ENCODE results near the gene INSL3.
A peak's percentile ranks its signal among the peaks of the same experiment; 100 is the strongest.

The INSL3 gene

DNA sequence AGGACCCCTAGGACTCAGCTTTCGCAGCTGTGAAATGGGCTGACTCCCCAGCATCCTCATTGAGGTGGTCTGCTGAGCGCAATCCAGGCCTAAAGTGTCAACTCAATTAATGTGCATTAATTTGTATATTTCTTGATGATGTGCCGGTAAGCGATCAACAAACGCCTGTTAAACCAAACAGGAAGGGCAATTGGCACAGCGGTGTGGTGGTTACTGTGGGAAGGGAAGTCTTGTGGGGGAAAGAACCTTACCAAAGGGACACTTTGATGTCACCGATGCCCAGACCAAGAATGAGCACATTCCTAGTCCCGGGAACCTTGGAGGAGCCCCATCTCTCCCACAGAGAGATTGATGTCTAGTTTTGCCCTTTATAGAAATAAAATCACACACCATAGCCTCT lies 24.8 kb upstream of the INSL3 start:
- DNase-seq (ENCODE audit: low spot score), result no peak

DNA sequence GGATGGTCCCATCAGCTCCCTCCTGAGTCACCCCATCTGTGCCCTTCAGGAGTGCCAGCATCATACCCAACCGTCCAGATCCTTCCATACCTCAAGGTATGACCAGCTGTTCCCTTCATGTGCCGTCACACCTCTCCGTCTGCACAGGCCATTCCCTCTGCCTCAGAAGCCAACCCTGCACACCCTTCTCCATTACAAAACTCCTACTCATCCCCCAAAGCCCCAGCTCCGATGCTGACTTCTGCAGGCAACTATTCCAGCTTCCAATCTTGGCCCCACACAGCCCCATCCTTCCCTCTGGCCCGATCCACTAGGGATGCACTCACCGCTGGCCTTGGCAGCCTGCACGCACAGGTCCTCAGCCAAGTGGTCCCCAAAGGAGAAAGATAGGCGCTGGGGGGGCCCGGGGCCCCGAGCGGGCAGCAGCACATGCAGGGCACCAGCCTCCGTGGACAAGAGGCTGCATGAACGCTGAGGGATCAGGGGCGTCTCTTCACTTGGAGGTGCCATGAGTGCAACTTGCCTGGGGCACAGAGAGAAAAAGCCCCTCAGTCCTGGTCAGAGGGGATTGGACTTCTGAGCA lies 22.7 kb upstream of the INSL3 start:
- no peak for DNase-seq (ENCODE audit: low spot score)

GRCh38 chr19:17843292-17843827 lies 22.0 kb upstream of the INSL3 start:
- DNase-seq (ENCODE audit: low spot score), result no peak

GRCh38 chr19:17842663-17843291 lies 21.5 kb upstream of the INSL3 start:
- no peak for DNase-seq (ENCODE audit: low spot score)

GRCh38 chr19:17841810-17842662 lies 20.7 kb upstream of the INSL3 start:
- peak; percentile 81 for DNase-seq (ENCODE audit: low spot score)

GRCh38 chr19:17841371-17841809 lies 20.1 kb upstream of the INSL3 start:
- DNase-seq (ENCODE audit: low spot score), result no peak

DNA sequence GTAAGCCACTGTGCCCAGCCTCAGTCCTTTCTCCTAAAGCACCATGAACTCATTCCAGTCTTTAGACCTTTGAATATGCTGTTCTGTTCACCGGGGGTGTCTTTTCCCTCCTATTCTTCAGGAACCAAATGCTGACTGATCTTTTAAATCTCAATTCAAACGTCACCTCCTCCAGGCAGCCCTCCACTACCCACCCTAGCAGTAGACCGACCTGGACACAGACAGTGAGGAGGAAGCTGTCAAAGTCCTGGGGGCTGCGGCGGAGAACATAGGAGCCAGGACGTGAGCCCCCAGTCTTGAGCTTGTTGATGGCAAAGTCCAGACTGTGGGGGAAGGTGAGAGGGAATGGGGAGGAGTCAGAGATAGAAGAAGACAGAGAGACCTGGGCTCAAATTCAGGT lies 18.7 kb upstream of the INSL3 start:
- no peak for DNase-seq (ENCODE audit: low spot score)

DNA sequence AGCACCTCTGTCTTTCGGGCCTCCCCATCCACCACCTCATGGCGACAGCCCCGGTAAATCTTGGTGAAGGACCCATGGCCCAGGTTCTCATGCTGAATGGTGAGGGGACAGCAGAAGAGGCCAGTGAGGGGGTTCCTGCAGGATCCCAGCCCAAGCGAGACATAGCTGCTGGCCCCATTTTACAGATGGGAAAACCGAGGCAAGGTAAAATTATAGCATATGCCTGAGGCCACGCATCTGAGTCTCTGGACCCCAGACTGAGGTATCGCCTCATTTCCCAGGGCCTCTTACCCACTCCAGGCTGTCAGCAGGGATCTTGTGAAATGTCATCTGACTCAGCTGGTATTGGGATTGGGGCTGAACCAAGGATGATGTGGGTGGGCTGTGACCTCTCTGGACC lies 16.7 kb upstream of the INSL3 start:
- DNase-seq (ENCODE audit: low spot score), result no peak

- DNase-seq (ENCODE audit: low spot score), result no peak
Observed at GRCh38 chr19:17836530-17836929, 15.2 kb upstream of the INSL3 start.

DNA sequence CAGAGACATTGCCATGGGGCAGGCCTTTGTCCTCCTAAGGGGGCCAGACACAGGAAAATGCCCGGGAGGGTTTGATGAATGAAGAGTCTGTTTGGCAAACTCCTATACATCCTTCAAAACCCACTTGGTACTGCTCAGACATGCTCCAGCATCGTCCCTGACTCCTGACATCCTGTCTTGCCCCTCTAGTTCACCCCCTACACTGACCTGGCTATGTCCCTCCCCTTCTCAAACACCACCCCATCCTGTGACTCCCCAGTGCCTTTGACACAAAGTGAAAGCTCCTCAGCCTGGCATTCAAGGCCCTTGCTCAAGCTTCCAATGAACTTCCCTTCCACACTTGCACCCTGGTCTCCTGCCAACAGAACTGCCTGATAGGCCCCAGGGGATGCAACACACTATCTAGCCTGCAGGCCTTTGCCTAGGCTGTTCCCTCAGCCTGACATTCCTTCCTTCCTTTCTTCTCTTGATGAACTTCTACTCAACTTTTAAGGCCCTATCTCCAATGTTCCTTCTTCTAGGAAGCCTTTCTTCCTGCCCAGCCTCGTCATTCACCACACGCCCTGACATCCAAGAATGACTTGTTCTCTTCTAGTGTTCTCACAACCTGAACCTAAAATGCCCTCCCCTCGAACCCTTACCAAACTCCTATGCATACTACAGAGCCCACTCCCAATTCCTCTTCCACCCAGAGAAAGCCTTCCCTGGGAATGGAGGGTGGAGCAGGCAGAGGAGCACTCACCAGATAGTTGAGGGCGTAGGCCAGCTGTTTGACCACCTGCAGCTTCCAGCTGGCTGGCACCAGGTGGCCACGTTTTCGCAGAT lies 14.1 kb upstream of the INSL3 start:
- DNase-seq (ENCODE audit: low spot score), result peak; percentile 30

- no peak for DNase-seq (ENCODE audit: low spot score)
Observed at GRCh38 chr19:17834350-17835181, 13.2 kb upstream of the INSL3 start.

GRCh38 chr19:17832443-17833208 lies 11.3 kb upstream of the INSL3 start:
- no peak for DNase-seq (ENCODE audit: low spot score)

GRCh38 chr19:17831419-17831888 lies 10.1 kb upstream of the INSL3 start:
- no peak for DNase-seq (ENCODE audit: low spot score)

DNA sequence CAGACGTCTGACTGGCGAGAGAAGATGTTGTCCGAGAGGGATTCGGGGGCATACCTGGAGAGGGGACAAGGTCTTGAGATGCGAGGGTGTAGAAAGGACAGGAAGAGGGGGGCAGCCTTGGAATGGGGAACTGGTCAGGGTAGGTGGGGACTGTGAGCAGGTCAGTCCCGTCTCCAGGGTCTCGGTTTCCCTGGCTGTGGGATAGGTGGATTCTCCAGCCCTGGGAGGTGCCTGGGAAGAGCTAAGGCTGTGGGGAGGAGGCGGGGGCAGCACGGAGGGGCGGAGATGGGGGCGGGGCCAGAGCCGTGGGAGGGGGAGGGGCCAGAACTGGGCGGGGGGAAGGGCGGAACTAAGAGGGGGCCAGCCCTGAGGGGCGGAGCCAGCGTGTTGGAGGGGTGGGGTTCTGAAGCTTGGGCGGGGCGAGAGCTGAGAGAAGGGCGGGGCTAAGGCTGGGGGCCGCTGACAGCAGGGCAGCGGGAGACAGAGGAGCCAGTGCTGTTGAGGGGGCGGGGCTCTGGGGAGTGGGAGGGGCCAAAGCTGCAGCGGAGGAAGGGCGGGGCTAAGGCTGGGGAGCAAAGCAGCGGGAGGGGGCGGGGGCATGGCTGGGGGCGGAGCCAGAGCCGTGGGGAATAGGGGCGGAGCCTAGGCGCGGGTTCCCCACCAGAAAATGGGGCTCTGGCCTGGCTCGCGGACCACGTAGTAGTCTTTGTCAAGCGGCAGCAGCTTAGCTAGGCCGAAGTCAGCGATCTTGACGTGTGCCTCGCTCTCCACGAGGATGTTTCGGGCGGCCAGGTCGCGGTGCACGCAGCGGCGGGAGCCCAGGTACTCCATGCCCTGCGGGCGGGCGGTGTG lies 9.5 kb upstream of the INSL3 start:
- peak; percentile 90 for DNase-seq (ENCODE audit: low spot score)

DNA sequence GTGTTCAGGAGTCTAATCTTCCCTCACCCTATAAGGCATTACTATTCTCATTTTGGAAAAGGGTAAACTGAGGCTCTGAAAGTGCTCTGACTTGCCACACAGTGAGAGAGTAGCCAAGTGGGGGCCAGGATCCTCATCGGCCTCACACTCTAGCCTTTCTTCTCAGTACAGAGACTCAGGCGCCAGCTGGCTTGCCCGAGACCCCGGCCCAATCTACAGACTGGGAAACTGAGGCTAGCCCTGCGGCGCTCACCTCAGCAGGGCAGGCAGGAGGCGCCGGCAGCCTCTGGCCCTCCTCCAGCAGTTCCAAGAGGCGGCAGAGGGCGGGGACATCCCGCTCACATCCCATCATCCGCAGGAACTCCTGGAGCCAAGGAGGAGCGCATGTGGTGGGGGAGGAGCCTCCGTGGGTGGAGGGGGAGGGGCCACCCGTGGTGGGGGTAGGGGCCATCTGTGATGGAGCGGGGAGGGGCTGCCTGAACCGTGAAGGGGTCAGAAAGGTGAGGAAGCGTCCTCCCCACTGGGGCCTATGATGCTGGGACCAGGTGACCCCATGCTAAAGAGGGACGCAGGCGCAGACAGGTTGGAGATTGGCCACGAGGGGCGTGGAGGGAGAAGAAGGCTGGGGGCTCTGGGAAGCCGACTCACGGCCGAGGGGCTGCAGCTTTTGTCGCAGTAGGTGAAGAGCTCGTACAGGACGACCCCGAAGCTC lies 8.7 kb upstream of the INSL3 start:
- no peak for DNase-seq (ENCODE audit: low spot score)

DNA sequence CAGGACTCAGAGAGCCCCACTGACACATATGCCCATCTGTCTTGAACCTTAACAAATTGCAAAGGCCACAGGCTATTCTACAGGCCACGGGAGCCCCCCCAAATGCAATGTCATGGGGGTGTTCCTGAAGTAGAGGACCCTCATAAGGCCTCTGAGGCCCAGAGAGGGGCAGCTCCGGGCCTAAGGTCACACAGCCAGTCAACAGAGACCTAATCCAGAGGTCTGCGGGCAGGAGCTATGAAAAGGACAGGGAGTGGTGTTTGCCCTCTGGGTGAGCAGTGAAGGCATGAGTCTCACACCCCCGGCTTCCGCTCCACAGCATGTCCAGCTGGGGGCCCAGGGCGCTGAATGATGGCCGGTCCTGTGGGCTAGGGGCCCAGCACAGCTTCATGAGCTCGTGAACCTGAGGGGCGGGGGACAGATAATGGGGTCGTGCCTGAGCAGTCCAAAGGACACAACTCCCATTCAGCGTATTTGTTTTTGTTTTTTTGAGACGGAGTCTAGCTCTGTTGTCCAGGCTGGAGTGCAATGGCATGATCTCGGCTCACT lies 5.3 kb upstream of the INSL3 start:
- DNase-seq (ENCODE audit: low spot score), result no peak

DNA sequence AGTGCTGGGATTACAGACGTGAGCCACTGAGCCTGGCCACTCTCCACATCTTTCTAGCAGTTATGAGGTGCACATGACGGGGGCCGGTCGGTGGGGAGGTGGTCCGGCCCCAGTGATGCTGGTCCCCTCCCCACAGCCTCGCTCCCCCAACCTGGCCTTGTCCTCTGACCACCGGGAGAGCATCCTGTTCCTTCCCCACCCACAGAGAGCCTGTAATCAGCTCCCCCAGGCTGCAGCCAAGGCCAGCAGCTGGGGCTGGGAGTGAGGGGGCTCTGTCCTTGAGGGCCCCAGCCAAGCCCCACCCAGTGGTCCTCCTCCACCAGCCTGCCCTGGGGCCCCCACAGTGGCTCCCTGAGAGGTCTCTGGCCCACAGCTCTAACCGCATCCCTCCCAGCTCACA lies 3.0 kb upstream of the INSL3 start:
- DNase-seq (ENCODE audit: low spot score), result no peak

GRCh38 chr19:17817668-17818363 lies 3.5 kb downstream of the INSL3 start:
- no peak for DNase-seq (ENCODE audit: low spot score)
